Neural progenitor cell (in vitro differentiated cells): ENCODE results near the gene LYST.

Experiments
- EZH2 ChIP-seq: fragments of 200-600 bp; sonication (generic); IDR thresholded peaks from 2 replicates; pipeline ENCODE4 v1.6.1; 2017; ENCODE audit warnings: antibody characterized with exemption, mild to moderate bottlenecking, moderate library complexity
- TF ChIP-seq, protein P1 (sequence below): fragments of 200-600 bp; sonication (generic); IDR thresholded peaks from 2 replicates; pipeline ENCODE4 v1.5.1; 2017; ENCODE audit warnings: antibody characterized with exemption, mild to moderate bottlenecking

GRCh38 chr1:235628316-235629005 is 238.2 kb downstream of the LYST start:
- no peak for TF ChIP-seq EZH2
- TF ChIP-seq, protein P1, sequence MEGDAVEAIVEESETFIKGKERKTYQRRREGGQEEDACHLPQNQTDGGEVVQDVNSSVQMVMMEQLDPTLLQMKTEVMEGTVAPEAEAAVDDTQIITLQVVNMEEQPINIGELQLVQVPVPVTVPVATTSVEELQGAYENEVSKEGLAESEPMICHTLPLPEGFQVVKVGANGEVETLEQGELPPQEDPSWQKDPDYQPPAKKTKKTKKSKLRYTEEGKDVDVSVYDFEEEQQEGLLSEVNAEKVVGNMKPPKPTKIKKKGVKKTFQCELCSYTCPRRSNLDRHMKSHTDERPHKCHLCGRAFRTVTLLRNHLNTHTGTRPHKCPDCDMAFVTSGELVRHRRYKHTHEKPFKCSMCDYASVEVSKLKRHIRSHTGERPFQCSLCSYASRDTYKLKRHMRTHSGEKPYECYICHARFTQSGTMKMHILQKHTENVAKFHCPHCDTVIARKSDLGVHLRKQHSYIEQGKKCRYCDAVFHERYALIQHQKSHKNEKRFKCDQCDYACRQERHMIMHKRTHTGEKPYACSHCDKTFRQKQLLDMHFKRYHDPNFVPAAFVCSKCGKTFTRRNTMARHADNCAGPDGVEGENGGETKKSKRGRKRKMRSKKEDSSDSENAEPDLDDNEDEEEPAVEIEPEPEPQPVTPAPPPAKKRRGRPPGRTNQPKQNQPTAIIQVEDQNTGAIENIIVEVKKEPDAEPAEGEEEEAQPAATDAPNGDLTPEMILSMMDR = no peak
